H1 (cell line): Measurements from ENCODE around the gene FARS2. TPM values are rescaled to one million over a fixed set of nuclear protein-coding genes. Genes with fewer than 3 reads are reported as not detected.

ENCODE experiments used
- CHD2 ChIP-seq: IDR thresholded peaks from 2 replicates; pipeline ENCODE4 v1.6.1; 2012; ENCODE audit warnings: low read length, improper control_type of control experiment
- JUN ChIP-seq: IDR thresholded peaks from 2 replicates; pipeline ENCODE4 v1.6.1; 2011; ENCODE audit warnings: low read depth, mild to moderate bottlenecking, improper control_type of control experiment, low read length
- PHF8 ChIP-seq: fragments of 200-600 bp; sonication (generic); conservative IDR thresholded peaks from 2 replicates; pipeline ENCODE4 v1.7.1; 2012; ENCODE audit warnings: low read depth, mild to moderate bottlenecking, inconsistent platforms, low read length, moderate library complexity
- POLR2A ChIP-seq, 2 experiments: IDR thresholded peaks; 1 replicate in 1 of 2; 2 replicates in 1 of 2; pipeline ENCODE4 v1.6.1; 2011; ENCODE audit warnings: low read depth in 2 of 2, low read length in 2 of 2, mild to moderate bottlenecking in 2 of 2; ENCODE audit errors: control extremely low read depth in 1 of 2
- POLR2AphosphoS5 ChIP-seq: IDR thresholded peaks from 2 replicates; pipeline ENCODE4 v1.6.1; 2011; ENCODE audit warnings: low read depth, low read length
- RAD21 ChIP-seq, 2 experiments: IDR thresholded peaks in 1 of 2; conservative IDR thresholded peaks in 1 of 2; 2 replicates each; pipeline ENCODE4 v1.6.1; 2011; ENCODE audit warnings: low read depth in 2 of 2, low read length in 2 of 2, improper control_type of control experiment in 1 of 2, inconsistent platforms in 1 of 2, mild to moderate bottlenecking in 1 of 2, moderate library complexity in 1 of 2
- TAF1 ChIP-seq: IDR thresholded peaks from 2 replicates; pipeline ENCODE4 v1.6.1; 2011; ENCODE audit warnings: mild to moderate bottlenecking, low read depth, low read length
- polyA plus RNA-seq, 7 experiments: library from polyadenylated mRNA; depleted of rRNA in 3 of 7; stranded (reverse) in 5 of 7; unstranded in 2 of 7; fragments of >200 nt in 5 of 7; fragments of 200-250 nt in 2 of 7; gene quantifications; 1 replicate in 5 of 7; 2 replicates in 1 of 7; 4 replicates in 1 of 7; pipeline versions ENCODE4 v1.2.1 to v1.2.3, GENCODE V29; 2011 to 2013; ENCODE audit warnings: missing spikeins in 2 of 7, mixed read lengths in 2 of 7
- total RNA-seq: library from RNA; stranded (reverse); fragmentation: NEBNext Ultra II Directional; extraction: Animal tissue kit (Norgen Biotek cat#: 25700); gene quantifications from 2 replicates; pipeline ENCODE4 v1.2.1, GENCODE V29; 2021
- TF ChIP-seq, protein P1 (sequence below): IDR thresholded peaks from 2 replicates; pipeline ENCODE4 v1.6.1; 2012; ENCODE audit warnings: inconsistent platforms
- TF ChIP-seq, protein P2 (sequence below): IDR thresholded peaks from 2 replicates; pipeline ENCODE4 v1.6.1; 2012; ENCODE audit warnings: inconsistent platforms

Gene FARS2
- total and polyA plus RNA-seq, 2 of the 8 experiments (the other 6 are each of a cell fraction or from before 2014, with no cell fraction given) = 11.7 to 14.4 TPM

DNA sequence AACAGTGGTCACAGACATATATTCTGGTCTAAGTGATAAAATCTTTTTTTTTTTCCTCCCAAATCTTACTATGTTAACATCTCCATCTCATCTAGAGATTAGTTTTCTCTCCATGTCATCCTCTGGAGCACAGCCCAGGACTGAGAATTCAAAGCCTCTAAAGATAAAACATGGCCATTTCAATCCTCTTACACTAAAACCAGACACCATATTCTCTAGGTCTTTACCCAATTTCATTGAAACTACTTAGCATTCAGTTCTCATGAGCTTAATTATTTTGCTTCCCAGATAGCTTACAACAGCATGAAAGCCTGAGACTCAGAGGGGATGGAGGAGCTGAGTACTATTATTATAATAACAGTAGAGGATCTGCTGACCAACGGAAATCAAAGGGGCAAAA lies 92.7 kb downstream of the FARS2 start (continued):
- TF ChIP-seq TAF1 (no peak), RAD21 (IDR thresholded peaks at IDR 0.05 in 1 of 2, conservative IDR thresholded peaks at IDR 0.05 in 1 of 2; ENCODE audit: low read depth in 2 of 2, low read length in 2 of 2) (no peak), CHD2 (no peak), JUN (no peak), PHF8 (no peak), POLR2A (IDR thresholded peaks at IDR 0.05; ENCODE audit: control extremely low read depth in 1 of 2, low read depth in 2 of 2, low read length in 2 of 2) (no peak), POLR2AphosphoS5 (no peak)
- TF ChIP-seq, protein P1, sequence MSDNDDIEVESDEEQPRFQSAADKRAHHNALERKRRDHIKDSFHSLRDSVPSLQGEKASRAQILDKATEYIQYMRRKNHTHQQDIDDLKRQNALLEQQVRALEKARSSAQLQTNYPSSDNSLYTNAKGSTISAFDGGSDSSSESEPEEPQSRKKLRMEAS = no peak
- TF ChIP-seq, protein P2, sequence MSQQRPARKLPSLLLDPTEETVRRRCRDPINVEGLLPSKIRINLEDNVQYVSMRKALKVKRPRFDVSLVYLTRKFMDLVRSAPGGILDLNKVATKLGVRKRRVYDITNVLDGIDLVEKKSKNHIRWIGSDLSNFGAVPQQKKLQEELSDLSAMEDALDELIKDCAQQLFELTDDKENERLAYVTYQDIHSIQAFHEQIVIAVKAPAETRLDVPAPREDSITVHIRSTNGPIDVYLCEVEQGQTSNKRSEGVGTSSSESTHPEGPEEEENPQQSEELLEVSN = no peak
- TF ChIP-seq, all 59 proteins: peak for 0
